ENCODE measurements around the gene CMYA5. TPM values are rescaled to one million over a fixed set of nuclear protein-coding genes. Genes with fewer than 3 reads are reported as not detected.

The CMYA5 gene
- total RNA-seq, 2 experiments from 2014 or later, result 0.13 to 0.21 TPM

DNA sequence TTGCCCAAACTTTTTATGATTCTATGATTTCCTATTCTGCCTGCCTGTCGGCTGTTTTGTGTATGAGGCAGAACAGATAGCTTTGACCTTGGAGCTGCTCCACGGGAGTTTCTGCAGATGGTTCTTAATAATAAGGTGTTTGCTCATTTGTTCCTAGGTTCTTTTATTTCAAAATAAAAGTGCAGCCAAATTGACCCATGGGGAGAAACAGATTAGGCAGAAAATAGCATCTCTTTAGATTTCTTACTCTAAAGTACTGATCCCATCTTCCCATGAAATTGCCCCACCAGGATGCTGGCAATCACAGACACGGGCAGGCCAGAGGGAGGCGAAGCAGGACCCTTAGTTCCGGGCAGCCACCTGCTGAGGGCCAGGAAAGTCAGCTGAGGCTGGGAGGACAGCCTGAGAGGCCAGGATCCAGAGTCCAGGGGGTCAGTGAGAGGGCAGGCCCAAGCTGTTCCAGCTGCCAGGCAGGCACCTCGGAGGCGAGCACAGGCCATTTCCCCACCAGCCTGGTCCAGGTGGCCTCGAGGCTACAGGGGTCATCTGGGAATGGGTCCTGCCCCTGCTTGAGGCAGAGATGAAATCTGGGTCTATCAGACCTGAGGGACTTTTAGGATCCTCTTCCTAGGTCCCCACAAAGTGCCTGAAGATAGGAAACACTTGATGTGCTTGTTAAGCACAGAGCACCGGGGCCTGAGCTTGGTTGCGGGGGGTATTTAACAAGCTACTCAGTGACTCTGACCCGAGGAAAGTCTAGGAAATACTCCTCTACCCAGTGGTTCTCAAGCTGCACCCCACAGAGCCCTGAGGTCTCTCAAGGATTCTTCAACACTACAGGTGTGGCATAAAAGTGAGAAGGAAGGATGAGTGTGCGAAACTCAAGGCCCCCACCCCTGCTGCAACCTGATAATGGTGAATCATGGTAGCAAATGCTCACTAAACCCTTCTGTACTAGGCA, 145.4 kb downstream of the CMYA5 start:
- BruUV-seq (replicated peaks), result no TSS peak
- no peaks in the 10 kb centered on the region for H3K36me3 ChIP-seq (ENCODE audit: insufficient read depth, low read length)
- CTCF ChIA-PET (ENCODE audit: unreplicated experiment), result no interaction called here
- H3K4me3 ChIP-seq (ENCODE audit: low read depth, low read length, poor library complexity, severe bottlenecking), result no peak overlapping the region
- no peaks in the 10 kb centered on the region for H3K79me2 ChIP-seq (ENCODE audit: insufficient read depth, low read depth, low read length)
- H2AFZ ChIP-seq (ENCODE audit: low read length), result no peak overlapping the region
- no peaks in the 10 kb centered on the region for H3K9me3 ChIP-seq (ENCODE audit: low read length)
- H3K4me2 ChIP-seq (ENCODE audit: low read length), result no peak overlapping the region
- DNase-seq (ENCODE audit: low spot score), result no peak
- POLR2A ChIA-PET, result interaction anchor here (1.2 kb wide), 1 partner anchor 8 kb away, joined by 3 read pairs; no protein-coding TSS in a partner anchor
- H3K27ac ChIP-seq (ENCODE audit: low read depth, low read length, poor library complexity, severe bottlenecking), result no peak overlapping the region
- H3K4me1 ChIP-seq (ENCODE audit: insufficient read depth, low read length, poor library complexity, severe bottlenecking), result no peaks in the 10 kb centered on the region
- TF ChIP-seq, protein P1, sequence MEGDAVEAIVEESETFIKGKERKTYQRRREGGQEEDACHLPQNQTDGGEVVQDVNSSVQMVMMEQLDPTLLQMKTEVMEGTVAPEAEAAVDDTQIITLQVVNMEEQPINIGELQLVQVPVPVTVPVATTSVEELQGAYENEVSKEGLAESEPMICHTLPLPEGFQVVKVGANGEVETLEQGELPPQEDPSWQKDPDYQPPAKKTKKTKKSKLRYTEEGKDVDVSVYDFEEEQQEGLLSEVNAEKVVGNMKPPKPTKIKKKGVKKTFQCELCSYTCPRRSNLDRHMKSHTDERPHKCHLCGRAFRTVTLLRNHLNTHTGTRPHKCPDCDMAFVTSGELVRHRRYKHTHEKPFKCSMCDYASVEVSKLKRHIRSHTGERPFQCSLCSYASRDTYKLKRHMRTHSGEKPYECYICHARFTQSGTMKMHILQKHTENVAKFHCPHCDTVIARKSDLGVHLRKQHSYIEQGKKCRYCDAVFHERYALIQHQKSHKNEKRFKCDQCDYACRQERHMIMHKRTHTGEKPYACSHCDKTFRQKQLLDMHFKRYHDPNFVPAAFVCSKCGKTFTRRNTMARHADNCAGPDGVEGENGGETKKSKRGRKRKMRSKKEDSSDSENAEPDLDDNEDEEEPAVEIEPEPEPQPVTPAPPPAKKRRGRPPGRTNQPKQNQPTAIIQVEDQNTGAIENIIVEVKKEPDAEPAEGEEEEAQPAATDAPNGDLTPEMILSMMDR (conservative IDR thresholded peaks at IDR 0.05; ENCODE audit: low read length), result no peak
- TF ChIP-seq EZH2phosphoT487 (IDR thresholded peaks at IDR 0.05; ENCODE audit: borderline replicate concordance, low read depth, low read length), result no peak
- intact Hi-C loops (cut with micrococcal nuclease; ENCODE audit: unreplicated experiment), result no loop called here
- H4K20me1 ChIP-seq (ENCODE audit: insufficient read depth, low read length), result no peaks in the 10 kb centered on the region
- H3K9me2 ChIP-seq (ENCODE audit: insufficient read depth, low read length), result no peaks in the 10 kb centered on the region

- BruUV-seq (replicated peaks), result no TSS peak
- H4K20me1 ChIP-seq (ENCODE audit: insufficient read depth, low read length), result no peaks in the 10 kb centered on the region
- no peak overlapping the region for H3K27ac ChIP-seq (ENCODE audit: low read depth, low read length, poor library complexity, severe bottlenecking)
- H3K4me2 ChIP-seq (ENCODE audit: low read length), result no peak overlapping the region
- H3K4me3 ChIP-seq (ENCODE audit: low read depth, low read length, poor library complexity, severe bottlenecking), result no peak overlapping the region
- ChIA-PET POLR2A (no interaction called here), CTCF (ENCODE audit: unreplicated experiment) (no interaction called here)
- intact Hi-C loops (cut with micrococcal nuclease; ENCODE audit: unreplicated experiment), result no loop called here
- no peaks in the 10 kb centered on the region for H3K79me2 ChIP-seq (ENCODE audit: insufficient read depth, low read depth, low read length)
- TF ChIP-seq, protein P1 (conservative IDR thresholded peaks at IDR 0.05; ENCODE audit: low read length), result no peak
- no peak for TF ChIP-seq EZH2phosphoT487 (IDR thresholded peaks at IDR 0.05; ENCODE audit: borderline replicate concordance, low read depth, low read length)
- H3K36me3 ChIP-seq (ENCODE audit: insufficient read depth, low read length), result no peaks in the 10 kb centered on the region
- DNase-seq (ENCODE audit: low spot score), result no peak
- H3K4me1 ChIP-seq (ENCODE audit: insufficient read depth, low read length, poor library complexity, severe bottlenecking), result no peaks in the 10 kb centered on the region
- H3K9me2 ChIP-seq (ENCODE audit: insufficient read depth, low read length), result no peaks in the 10 kb centered on the region
- H2AFZ ChIP-seq (ENCODE audit: low read length), result no peak overlapping the region
- H3K9me3 ChIP-seq (ENCODE audit: low read length), result no peaks in the 10 kb centered on the region
Measured at GRCh38 chr5:79837761-79838551, 148.3 kb downstream of the CMYA5 start.
